NCI-H748 (cell line): ENCODE results near the gene PINLYP.
A peak's percentile ranks its signal among the peaks of the same experiment; 100 is the strongest.
"Not testable (repeated sequence)": the region's sequence is repeated elsewhere in the genome, so short reads cannot be mapped to it uniquely, and the experiment has no call there.

Experiments
- DNase-seq: peaks from one replicate; lab custom pipeline; 2025; ENCODE audit not compliant: unreplicated experiment; lab: John Stamatoyannopoulos, UW

The PINLYP gene

GRCh38 chr19:43600326-43600725 lies 24.7 kb downstream of the PINLYP start:
- not testable (repeated sequence) for DNase-seq

DNA sequence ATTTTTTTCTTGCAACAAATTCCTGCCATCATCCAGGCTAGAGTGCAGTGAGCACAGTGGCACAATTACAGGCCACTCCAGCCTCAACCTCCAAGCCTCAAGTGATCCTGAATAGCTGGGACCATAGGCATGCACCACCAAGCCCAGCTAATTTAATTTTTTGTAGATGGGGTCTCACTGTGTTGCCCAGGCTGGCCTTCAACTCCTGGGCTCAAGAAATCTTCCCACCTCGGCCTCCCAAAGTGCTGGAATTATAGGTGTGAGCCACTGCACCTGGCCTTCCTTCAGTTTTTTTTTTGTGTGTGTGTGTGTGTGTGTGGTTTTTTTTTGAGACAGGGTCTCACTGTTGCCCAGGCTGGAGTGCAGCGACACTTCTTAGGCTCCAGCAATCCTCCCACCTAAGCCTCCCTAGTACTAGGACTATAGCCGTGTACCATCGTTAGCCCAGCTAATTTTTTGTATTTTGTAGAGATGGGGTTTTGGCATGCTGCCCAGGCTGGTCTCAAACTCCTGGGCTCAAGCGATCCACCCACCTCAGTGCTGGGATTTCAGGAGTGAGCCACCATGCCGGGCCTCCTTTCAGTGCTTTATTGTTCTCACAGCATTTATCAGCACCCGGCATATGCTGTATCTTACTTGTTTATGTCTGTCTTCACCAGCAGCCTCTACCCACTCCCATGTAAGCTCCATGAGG lies 30.4 kb downstream of the PINLYP start:
- peak; percentile 21 for DNase-seq

GRCh38 chr19:43606569-43607229 lies 31.1 kb downstream of the PINLYP start:
- DNase-seq = no peak

DNA sequence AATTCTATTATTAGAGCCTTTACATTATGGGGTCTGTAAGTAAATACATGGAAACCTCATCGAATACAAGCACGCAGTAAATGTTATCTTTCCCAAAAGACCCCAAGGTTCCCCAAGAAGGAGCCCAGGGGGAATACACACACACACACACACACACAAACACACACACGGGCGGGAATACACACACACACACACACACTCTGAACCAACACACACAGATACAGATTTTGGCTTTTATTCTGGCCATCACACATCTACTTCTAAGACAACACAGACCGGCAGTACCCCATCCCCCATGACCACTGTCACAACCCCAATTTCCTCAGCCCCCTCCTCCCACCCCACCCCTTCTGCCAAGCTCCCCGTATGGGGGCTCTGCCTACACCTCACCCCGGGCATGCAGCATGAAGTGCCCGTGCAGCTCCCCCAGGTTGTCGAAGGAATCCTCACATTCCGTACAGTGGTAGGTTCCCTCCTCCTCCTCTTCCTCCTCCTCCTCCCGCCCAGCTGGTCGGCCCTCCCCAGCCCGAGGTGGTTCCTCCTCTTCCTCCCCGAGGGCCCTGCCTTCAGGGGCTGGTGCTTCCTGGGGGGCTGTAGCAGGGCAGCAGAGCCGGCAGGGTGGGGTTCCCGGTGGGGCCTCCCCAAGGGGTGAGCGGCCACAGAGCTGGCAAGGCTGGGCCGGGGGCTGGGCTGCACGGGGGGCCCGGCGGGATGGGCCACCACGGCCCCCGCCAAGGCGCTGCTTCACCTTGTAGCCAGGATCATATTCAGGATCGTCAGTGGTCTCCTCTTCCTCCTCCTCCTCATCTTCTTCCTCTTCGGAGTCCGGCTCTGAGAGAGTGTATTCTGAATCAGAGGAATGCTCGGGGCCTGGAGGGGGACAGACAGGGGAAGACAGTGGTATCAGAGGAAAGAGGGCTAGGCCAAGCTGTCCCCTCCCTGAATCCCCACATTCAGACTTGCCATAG lies 31.9 kb downstream of the PINLYP start:
- DNase-seq = no peak

GRCh38 chr19:43609872-43610271 lies 34.3 kb downstream of the PINLYP start:
- no peak for DNase-seq

DNA sequence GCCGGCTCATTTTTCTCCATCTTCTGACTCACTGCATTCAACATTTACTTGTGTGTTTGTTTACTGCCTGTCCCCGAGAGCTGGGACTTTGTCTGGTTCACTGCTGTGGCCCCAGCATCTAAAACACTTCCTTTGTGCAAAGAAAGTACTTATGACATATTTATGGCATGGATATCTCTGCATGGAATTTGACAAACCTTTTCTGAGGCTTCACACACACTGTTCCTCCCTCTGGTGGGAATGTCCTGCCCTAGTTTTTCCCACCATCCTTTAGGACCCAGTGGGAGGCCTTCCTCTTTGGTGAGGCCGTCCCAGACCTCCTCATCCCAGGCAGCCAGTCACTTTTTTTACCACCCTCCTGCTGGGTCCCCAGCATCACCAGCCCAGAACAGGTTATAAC lies 34.9 kb downstream of the PINLYP start:
- DNase-seq = no peak

GRCh38 chr19:43611788-43612187 lies 36.2 kb downstream of the PINLYP start, which contains the start of gene SRRM5:
Gene SRRM5 (plus strand): TSS chr19:43612088. CDS start chr19:43612122, 34 bp downstream.
- DNase-seq = no peak

DNA sequence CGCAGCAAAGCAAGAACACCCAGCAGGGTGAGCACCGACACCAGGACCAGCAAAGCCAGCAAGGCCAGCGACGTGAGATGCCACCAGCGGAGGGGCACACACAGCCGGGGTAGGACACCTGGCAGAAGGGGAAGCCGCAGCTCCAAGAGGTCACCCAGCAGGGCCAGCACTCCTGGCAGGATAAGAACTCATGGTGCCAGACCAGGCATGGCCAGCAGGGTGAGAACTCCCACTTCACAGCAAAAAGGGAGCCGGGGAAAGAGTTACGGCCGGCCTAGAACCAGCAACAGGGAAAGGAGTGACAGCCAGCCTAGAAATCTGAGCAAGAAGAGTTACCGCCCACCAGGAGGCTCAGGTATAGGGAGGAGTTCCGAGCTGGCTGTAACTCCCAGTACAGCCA lies 36.8 kb downstream of the PINLYP start:
- no peak for DNase-seq

DNA sequence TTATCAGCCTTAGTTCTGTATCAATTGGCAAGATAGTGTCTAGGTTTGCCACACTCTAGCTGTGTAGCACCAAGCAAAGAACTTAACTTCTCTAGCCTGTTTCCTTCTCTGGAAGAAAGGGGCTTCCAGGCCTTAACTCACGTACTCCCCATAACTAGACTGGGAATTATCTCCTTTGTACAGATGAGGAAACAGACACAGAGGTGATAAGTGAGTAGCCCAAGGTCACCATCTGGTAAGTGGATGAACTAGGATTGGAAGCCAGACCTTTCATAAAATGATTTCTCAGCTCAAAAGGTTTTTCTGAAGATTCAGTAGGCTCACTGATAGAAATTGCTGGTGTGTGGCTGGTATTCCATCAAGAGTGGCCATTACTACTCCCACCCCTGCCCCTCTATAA lies 40.7 kb downstream of the PINLYP start:
- DNase-seq = no peak

GRCh38 chr19:43616954-43617353 lies 41.4 kb downstream of the PINLYP start:
- DNase-seq = no peak

GRCh38 chr19:43618921-43619261 lies 43.3 kb downstream of the PINLYP start:
- DNase-seq = peak; percentile 85

DNA sequence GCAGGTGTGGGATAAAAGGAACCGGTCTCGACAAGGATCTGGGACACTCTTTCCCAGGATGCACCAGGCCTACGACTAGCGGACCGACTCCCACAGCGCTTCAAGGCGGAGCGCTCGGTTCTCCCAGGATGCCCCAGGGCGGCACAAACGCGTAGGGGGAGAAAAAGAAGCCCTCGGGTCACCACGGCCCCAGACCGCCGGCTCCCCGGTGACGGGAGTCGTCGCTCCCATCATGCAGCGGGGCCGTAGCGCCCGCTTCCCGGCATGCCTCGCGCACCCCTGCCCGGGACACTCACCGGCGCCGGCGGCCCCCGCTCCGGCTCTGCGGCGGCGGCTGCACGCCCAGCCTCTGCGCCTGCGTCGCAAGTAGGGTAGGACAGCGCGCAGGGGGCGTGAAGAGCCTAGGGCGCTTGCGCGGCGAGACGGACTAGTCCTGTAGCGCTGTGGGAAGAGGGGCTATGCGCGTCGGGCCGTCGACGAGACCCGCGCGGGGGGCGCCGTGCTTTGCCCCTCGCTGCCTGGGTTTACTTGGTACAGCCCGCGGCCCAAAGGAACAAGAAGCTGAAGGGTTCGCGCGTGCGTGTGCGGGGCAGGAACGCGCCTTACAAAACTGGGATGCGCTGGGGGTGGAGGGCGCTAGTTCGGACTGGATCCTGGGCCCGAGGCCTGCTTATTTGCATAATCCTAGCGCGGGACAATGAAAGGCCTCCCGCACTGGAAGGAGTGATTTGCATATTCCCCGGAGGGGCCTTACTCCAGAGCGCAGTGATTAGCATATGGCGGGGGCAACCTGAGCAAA lies 43.9 kb downstream of the PINLYP start, which contains the start of gene ZNF428:
Gene ZNF428, minus strand, starts transcription at position 368 of the 799 bp plus-strand sequence. CDS start 5,325 bp downstream, outside the sequence.
- peak; percentile 96 for DNase-seq

DNA sequence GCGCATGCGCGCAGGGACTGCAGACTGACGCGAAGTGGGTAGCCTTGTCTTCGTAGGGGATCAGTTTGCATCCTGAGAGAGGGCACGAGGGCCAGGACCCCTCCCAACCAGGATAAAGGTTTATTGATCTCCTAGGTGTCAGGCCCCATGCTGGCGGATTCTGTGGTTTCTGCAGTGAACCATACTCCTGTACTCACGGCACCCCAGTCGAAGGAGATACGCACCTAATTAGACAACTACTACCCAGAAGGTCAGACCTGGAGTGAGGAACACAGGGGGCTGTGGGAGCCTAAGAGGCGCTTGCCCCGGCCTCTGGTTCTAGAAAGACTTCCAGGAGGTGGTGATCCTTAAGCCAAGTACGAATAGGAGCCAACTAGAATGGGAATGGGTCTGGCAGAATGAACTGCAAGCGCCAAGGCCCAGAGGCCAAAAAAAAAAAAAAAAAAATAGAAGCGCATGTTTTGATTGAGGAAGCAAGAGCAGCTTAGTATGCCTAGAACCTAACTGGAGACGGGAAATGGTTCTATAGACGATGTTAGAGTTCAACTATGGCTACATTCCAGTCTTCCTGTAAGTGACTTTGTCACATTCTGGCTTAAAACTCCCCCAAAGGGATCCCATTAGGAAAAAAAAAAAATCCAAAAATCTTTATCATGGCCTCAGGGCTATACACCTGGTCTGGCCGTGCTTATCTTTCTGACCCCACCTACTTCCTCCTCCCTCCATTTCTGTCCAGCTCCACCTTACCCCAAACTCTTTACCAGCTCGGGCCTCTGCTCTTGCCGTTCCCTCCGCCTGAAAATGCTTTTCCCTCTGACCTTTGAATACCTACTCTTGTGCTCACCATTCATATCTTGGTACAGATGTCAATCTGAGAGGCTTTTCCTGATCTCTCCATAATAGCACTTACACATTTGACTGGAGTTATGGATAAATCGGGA lies 44.7 kb downstream of the PINLYP start:
- no peak for DNase-seq

DNA sequence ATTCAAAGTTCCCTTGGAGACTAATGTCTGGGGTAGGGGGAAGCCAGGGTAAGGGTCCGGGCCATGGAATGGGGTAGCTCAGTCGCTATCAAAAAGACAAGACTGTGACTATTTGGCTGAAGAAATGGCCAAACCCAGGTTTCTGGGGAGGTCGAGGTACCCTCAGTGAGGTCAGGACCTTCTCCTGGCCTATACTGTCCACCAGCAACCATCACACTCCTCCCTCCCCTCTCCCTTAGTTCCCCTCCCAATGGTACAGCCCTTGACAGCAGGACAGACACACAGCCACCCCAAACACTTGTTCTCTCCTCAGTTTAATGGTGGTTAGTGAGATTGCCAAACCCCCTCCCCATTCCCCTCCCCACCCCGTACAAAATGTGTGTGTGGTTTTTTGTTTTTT lies 46.5 kb downstream of the PINLYP start:
- no peak for DNase-seq

- DNase-seq = no peak
Measured at GRCh38 chr19:43622956-43623355, 47.4 kb downstream of the PINLYP start.

GRCh38 chr19:43623889-43624670 lies 48.5 kb downstream of the PINLYP start:
- no peak for DNase-seq

GRCh38 chr19:43624933-43625332 lies 49.3 kb downstream of the PINLYP start:
- no peak for DNase-seq

- no peak for DNase-seq
Measured at GRCh38 chr19:43625918-43626579, 50.4 kb downstream of the PINLYP start.
